OCI-LY1 (cell line): ENCODE results near the gene FBF1.

Source experiments
- H2AFZ ChIP-seq: fragments of 200-600 bp; sonication (generic), shearing (Covaris generic); 2 replicates; pipeline ENCODE4 v1.6.0; 2014; ENCODE audit warnings: antibody characterized with exemption, mild to moderate bottlenecking, low read length
- H3F3A ChIP-seq: fragments of 200-600 bp; sonication (generic), shearing (Covaris generic); 2 replicates; pipeline ENCODE4 v1.6.0; 2014; ENCODE audit warnings: mild to moderate bottlenecking, antibody characterized with exemption, low read length, moderate library complexity; ENCODE audit not compliant: insufficient read depth
- H3K27ac ChIP-seq: fragments of 200-600 bp; sonication (generic); 2 replicates; pipeline ENCODE4 v1.5.1; 2014; ENCODE audit warnings: low read length, mixed run types, mild to moderate bottlenecking, low read depth; ENCODE audit not compliant: poor library complexity, severe bottlenecking
- H3K27me3 ChIP-seq: fragments of 200-600 bp; sonication (generic); 2 replicates; pipeline ENCODE4 v1.6.0; 2014; ENCODE audit warnings: antibody characterized with exemption, mild to moderate bottlenecking, low read length, moderate library complexity; ENCODE audit not compliant: insufficient read depth
- H3K36me3 ChIP-seq: fragments of 200-600 bp; sonication (generic); 2 replicates; pipeline ENCODE4 v1.6.1; 2014; ENCODE audit warnings: mild to moderate bottlenecking, antibody characterized with exemption, low read length, moderate library complexity, mixed read lengths; ENCODE audit not compliant: insufficient read depth
- H3K4me1 ChIP-seq: fragments of 200-600 bp; sonication (generic); 2 replicates; pipeline ENCODE4 v1.5.1; 2014; ENCODE audit warnings: mild to moderate bottlenecking, low read length, moderate library complexity; ENCODE audit not compliant: insufficient read depth, severe bottlenecking
- H3K4me2 ChIP-seq: fragments of 200-600 bp; sonication (generic), shearing (Covaris generic); 2 replicates; pipeline ENCODE4 v1.6.1; 2014; ENCODE audit warnings: low read length
- H3K4me3 ChIP-seq: fragments of 200-600 bp; sonication (generic); 2 replicates; pipeline ENCODE4 v1.5.1; 2014; ENCODE audit warnings: low read length, low read depth, mild to moderate bottlenecking, mixed read lengths; ENCODE audit not compliant: poor library complexity, severe bottlenecking
- H3K79me2 ChIP-seq: fragments of 200-600 bp; shearing (Covaris generic); 2 replicates; pipeline ENCODE4 v1.6.1; 2016; ENCODE audit warnings: mixed run types, low read length, mixed read lengths; ENCODE audit not compliant: insufficient read depth
- H3K9ac ChIP-seq: fragments of 200-600 bp; sonication (generic), shearing (Covaris generic); 2 replicates; pipeline ENCODE4 v1.6.1; 2014; ENCODE audit warnings: mild to moderate bottlenecking, low read length, mixed read lengths
- H3K9me2 ChIP-seq: fragments of 200-600 bp; sonication (generic), shearing (Covaris generic); 2 replicates; pipeline ENCODE4 v1.6.1; 2014; ENCODE audit warnings: low read depth, mild to moderate bottlenecking, low read length, mixed read lengths
- H3K9me3 ChIP-seq: fragments of 200-600 bp; shearing (Covaris generic); 2 replicates; pipeline ENCODE4 v1.6.1; 2014; ENCODE audit warnings: low read length, mixed read lengths
- H4K20me1 ChIP-seq: fragments of 200-600 bp; sonication (generic), shearing (Covaris generic); 2 replicates; pipeline ENCODE4 v1.6.0; 2016; ENCODE audit warnings: mild to moderate bottlenecking, low read length; ENCODE audit not compliant: insufficient read depth
- CTCF ChIP-seq: fragments of 200-600 bp; sonication (generic), shearing (Covaris generic); IDR thresholded peaks from 2 replicates; pipeline ENCODE4 v1.5.1; 2017; ENCODE audit warnings: mild to moderate bottlenecking, antibody characterized with exemption, low read length, moderate library complexity, mixed read lengths
- EZH2 ChIP-seq: fragments of 200-600 bp; sonication (generic), shearing (Covaris generic); IDR thresholded peaks from 2 replicates; pipeline ENCODE4 v1.8.0; 2017; ENCODE audit warnings: borderline replicate concordance, mixed run types, mild to moderate bottlenecking, antibody characterized with exemption, low read length, moderate library complexity, mixed read lengths

FBF1 gene

GRCh38 chr17:75908201-75908600, 32.6 kb downstream of the FBF1 start:
- H4K20me1 ChIP-seq, result no peaks in the 10 kb centered on the region
- no peaks in the 10 kb centered on the region for H3K9me3 ChIP-seq
- H3K36me3 ChIP-seq, result peaks cover 6% of the 10 kb centered on the region; the same call in 1 of the 2 replicates
- H3K79me2 ChIP-seq, result peaks cover 5% of the 10 kb centered on the region; the same call in 1 of the 2 replicates
- no peaks in the 10 kb centered on the region for H3K9me2 ChIP-seq
- peak overlapping the region; percentile 96 for H3K27ac ChIP-seq
- H3F3A ChIP-seq, result 0 out of 2 replicates have a peak, but pooled peaks cover 11% of the 10 kb centered on the region
- H3K4me2 ChIP-seq, result peak overlapping the region; percentile 56; the same call in 1 of the 2 replicates
- H3K9ac ChIP-seq, result peak overlapping the region; percentile 29; the same call in 1 of the 2 replicates
- no peaks in the 10 kb centered on the region for H3K27me3 ChIP-seq
- H2AFZ ChIP-seq, result no peak overlapping the region
- peaks cover 72% of the 10 kb centered on the region for H3K4me1 ChIP-seq
- no peak overlapping the region for H3K4me3 ChIP-seq
- TF ChIP-seq CTCF, result no peak
- no peak for TF ChIP-seq EZH2

GRCh38 chr17:75906143-75906884, 34.5 kb downstream of the FBF1 start:
- peak overlapping the region; percentile 59; the same call in 1 of the 2 replicates for H3K4me2 ChIP-seq
- peaks cover 5% of the 10 kb centered on the region; the same call in 1 of the 2 replicates for H3K79me2 ChIP-seq
- H3K4me3 ChIP-seq, result no peak overlapping the region
- H2AFZ ChIP-seq, result no peak overlapping the region
- 0 out of 2 replicates have a peak, but pooled peaks cover 12% of the 10 kb centered on the region for H3F3A ChIP-seq
- H3K27ac ChIP-seq, result peak overlapping the region; percentile 79
- TF ChIP-seq CTCF, result no peak
- no peak for TF ChIP-seq EZH2
- no peaks in the 10 kb centered on the region for H3K9me3 ChIP-seq
- no peaks in the 10 kb centered on the region for H3K27me3 ChIP-seq
- H4K20me1 ChIP-seq, result no peaks in the 10 kb centered on the region
- no peak overlapping the region for H3K9ac ChIP-seq
- H3K9me2 ChIP-seq, result no peaks in the 10 kb centered on the region
- H3K36me3 ChIP-seq, result peaks cover 17% of the 10 kb centered on the region
- H3K4me1 ChIP-seq, result peaks cover 58% of the 10 kb centered on the region

- H3F3A ChIP-seq, result 0 out of 2 replicates have a peak, but pooled peaks cover 7% of the 10 kb centered on the region
- no peaks in the 10 kb centered on the region for H4K20me1 ChIP-seq
- H3K4me1 ChIP-seq, result peaks cover 44% of the 10 kb centered on the region
- H3K9me3 ChIP-seq, result no peaks in the 10 kb centered on the region
- no peaks in the 10 kb centered on the region for H3K27me3 ChIP-seq
- H3K9me2 ChIP-seq, result no peaks in the 10 kb centered on the region
- TF ChIP-seq CTCF, result peak; percentile 92
- TF ChIP-seq EZH2, result no peak
- H3K9ac ChIP-seq, result peak within 1 kb of the TSS; percentile 92
- no peak within 1 kb of the TSS for H2AFZ ChIP-seq
- peak within 1 kb of the TSS; percentile 79 for H3K27ac ChIP-seq
- peak within 1 kb of the TSS; percentile 98 for H3K4me2 ChIP-seq
- peak within 1 kb of the TSS; percentile 96 for H3K4me3 ChIP-seq
- H3K79me2 ChIP-seq, result peaks cover 5% of the 10 kb centered on the region; the same call in 1 of the 2 replicates
- peaks cover 31% of the 10 kb centered on the region for H3K36me3 ChIP-seq
These were observed 35.9 kb downstream of the FBF1 start, which contains the start of gene MRPL38 for GRCh38 chr17:75904749-75905521. Gene MRPL38 (minus strand): TSS chr17:75904884. CDS start chr17:75904875, 9 bp downstream.
